ENCODE results near the gene FRMD5.
A peak's percentile ranks its signal among the peaks of the same experiment; 100 is the strongest.
"Not testable (repeated sequence)": the region's sequence is repeated elsewhere in the genome, so short reads cannot be mapped to it uniquely, and the experiment has no call there.

The FRMD5 gene

GRCh38 chr15:43880406-43881194 lies 314.5 kb downstream of the FRMD5 start:
- no peak for DNase-seq

GRCh38 chr15:43879386-43880355 lies 315.4 kb downstream of the FRMD5 start:
- DNase-seq: no peak

GRCh38 chr15:43878446-43878845 lies 316.6 kb downstream of the FRMD5 start:
- DNase-seq: no peak

GRCh38 chr15:43877371-43877770 lies 317.7 kb downstream of the FRMD5 start:
- no peak for DNase-seq

GRCh38 chr15:43876872-43877271 lies 318.2 kb downstream of the FRMD5 start:
- DNase-seq: no peak

- no peak for DNase-seq
Measured at GRCh38 chr15:43873651-43874050, 321.4 kb downstream of the FRMD5 start.

- peak; percentile 43 to 68 for DNase-seq
Measured at GRCh38 chr15:43872416-43873020, 322.6 kb downstream of the FRMD5 start.

GRCh38 chr15:43871835-43872234 lies 323.2 kb downstream of the FRMD5 start:
- DNase-seq: no peak

- DNase-seq: no peak
Measured at GRCh38 chr15:43868406-43868805, 326.7 kb downstream of the FRMD5 start.

- no peak for DNase-seq
Measured at GRCh38 chr15:43867096-43867495, 328.0 kb downstream of the FRMD5 start.

- DNase-seq: not testable (repeated sequence)
Measured at GRCh38 chr15:43866636-43867035, 328.4 kb downstream of the FRMD5 start.

- DNase-seq: no peak
Measured at GRCh38 chr15:43859546-43859945, 335.5 kb downstream of the FRMD5 start.

- no peak for DNase-seq
Measured at GRCh38 chr15:43854801-43855200, 340.3 kb downstream of the FRMD5 start.

- no peak for DNase-seq
Measured at GRCh38 chr15:43852607-43853006, 342.5 kb downstream of the FRMD5 start.

GRCh38 chr15:43851251-43851650 lies 343.8 kb downstream of the FRMD5 start:
- no peak for DNase-seq

GRCh38 chr15:43845421-43845820 lies 349.6 kb downstream of the FRMD5 start:
- DNase-seq: no peak

- not testable (repeated sequence) for DNase-seq
Measured at GRCh38 chr15:43832485-43832884, 362.6 kb downstream of the FRMD5 start.

GRCh38 chr15:43831519-43832052 lies 363.5 kb downstream of the FRMD5 start:
- DNase-seq: not testable (repeated sequence)

GRCh38 chr15:43830691-43831275 lies 364.3 kb downstream of the FRMD5 start:
- not testable (repeated sequence) for DNase-seq

- DNase-seq: not testable (repeated sequence)
Measured at GRCh38 chr15:43829951-43830540, 365.0 kb downstream of the FRMD5 start.

GRCh38 chr15:43828061-43828657 lies 366.9 kb downstream of the FRMD5 start:
- DNase-seq: no peak

Measured in SHP77 (cell line).